Measurements from ENCODE around the gene TRAPPC14.
A peak's percentile ranks its signal among the peaks of the same experiment; 100 is the strongest.

DNA sequence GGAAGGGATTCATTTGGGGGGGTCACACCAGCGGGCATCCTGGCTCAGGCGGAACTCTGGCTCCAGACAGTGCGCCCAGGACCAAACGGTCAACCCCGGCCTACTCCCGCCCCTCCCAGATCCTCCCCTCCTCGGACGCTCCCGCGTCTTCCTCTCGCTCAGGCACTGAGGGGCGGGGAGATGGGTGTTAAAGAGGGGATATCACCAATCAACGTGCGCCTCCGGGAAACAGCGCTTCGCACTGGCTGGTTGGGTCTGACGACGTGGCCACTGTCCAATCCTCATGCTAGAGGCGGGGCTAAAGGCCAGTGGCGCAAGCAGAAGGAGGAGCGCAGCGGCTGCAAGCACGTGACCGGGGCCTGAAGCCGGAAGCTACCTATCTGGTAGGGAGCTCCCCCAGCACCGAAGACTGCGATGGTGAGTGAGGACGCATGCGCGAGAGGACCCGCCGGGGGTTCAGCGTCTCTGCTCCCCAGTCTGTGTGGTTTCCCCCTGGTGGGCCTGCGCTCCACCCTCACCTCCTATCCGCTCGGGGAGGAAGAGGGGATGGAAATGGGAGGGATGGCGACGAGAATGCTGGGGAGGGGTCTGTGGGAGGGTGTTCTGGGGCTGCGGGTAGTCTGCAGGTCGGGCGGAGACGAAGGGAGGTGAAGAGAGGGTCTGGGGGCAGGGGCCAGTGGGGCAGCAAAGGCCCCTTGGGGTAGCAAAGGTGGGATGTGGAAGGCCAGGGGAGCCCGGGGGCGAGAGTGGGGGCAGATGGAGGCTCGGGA, 9.8 kb downstream of the TRAPPC14 start, which contains the start of gene LAMTOR4:
- TF ChIP-seq, protein P1, sequence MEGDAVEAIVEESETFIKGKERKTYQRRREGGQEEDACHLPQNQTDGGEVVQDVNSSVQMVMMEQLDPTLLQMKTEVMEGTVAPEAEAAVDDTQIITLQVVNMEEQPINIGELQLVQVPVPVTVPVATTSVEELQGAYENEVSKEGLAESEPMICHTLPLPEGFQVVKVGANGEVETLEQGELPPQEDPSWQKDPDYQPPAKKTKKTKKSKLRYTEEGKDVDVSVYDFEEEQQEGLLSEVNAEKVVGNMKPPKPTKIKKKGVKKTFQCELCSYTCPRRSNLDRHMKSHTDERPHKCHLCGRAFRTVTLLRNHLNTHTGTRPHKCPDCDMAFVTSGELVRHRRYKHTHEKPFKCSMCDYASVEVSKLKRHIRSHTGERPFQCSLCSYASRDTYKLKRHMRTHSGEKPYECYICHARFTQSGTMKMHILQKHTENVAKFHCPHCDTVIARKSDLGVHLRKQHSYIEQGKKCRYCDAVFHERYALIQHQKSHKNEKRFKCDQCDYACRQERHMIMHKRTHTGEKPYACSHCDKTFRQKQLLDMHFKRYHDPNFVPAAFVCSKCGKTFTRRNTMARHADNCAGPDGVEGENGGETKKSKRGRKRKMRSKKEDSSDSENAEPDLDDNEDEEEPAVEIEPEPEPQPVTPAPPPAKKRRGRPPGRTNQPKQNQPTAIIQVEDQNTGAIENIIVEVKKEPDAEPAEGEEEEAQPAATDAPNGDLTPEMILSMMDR (IDR thresholded peaks at IDR 0.05) = peak; percentile 15
- no peak for TF ChIP-seq EZH2 (IDR thresholded peaks at IDR 0.05)

Measured in neural progenitor cell (in vitro differentiated cells).